Panc1 (cell line): ENCODE data around the gene PLEKHM2. TPM values are rescaled to one million over a fixed set of nuclear protein-coding genes. Genes with fewer than 3 reads are reported as not detected.

ENCODE experiments used
- ATAC-seq: fragments of 200-7000 bp; cut with Tn5 transposase; 2 replicates; pipeline ENCODE4 v1.9.1; 2020; ENCODE audit warnings: mild to moderate bottlenecking, moderate library complexity
- BruUV-seq: library from RNA; stranded (reverse); fragments of 400-500 nt; replicated peaks from 2 replicates; lab custom pipeline; 2021; lab: Mats Ljungman, UMichigan
- CTCF ChIA-PET: fragments of 300-600 bp; sonication (Branson Sonifier 250); formaldehyde crosslinking; loops from one replicate; lab custom pipeline; 2022; ENCODE audit warnings: antibody characterized with exemption; lab: Charles Lee
- POLR2A ChIA-PET: fragments of 300-600 bp; sonication (Branson Sonifier 250); formaldehyde crosslinking; loops from one replicate; lab custom pipeline; 2022; ENCODE audit warnings: antibody characterized with exemption; lab: Charles Lee
- DNase-seq: peaks from one replicate; pipeline ENCODE4 v3.0.0-alpha.2; 2010; ENCODE audit warnings: low read depth, low spot score
- H3K27ac ChIP-seq: 2 replicates; pipeline ENCODE4 v1.5.1; 2011; ENCODE audit warnings: mild to moderate bottlenecking, low read length, inconsistent platforms
- H3K27me3 ChIP-seq: fragments of 200-500 bp; sonication (Bioruptor generic); 2 replicates; pipeline ENCODE4 v1.6.0; 2014; ENCODE audit warnings: low read length, inconsistent platforms; ENCODE audit not compliant: control insufficient read depth, insufficient read depth
- H3K36me3 ChIP-seq: fragments of 200-500 bp; sonication (Bioruptor generic); 2 replicates; pipeline ENCODE4 v1.5.1; 2014; ENCODE audit warnings: inconsistent platforms, mild to moderate bottlenecking, low read length, moderate library complexity; ENCODE audit not compliant: control insufficient read depth, insufficient read depth
- H3K4me1 ChIP-seq: 2 replicates; pipeline ENCODE4 v1.5.1; 2011; ENCODE audit warnings: inconsistent platforms, mild to moderate bottlenecking, low read length, moderate library complexity; ENCODE audit not compliant: control insufficient read depth, insufficient read depth
- H3K4me3 ChIP-seq, 2 experiments: 2 replicates each; pipeline ENCODE4 v1.5.1; 2011 to 2012; ENCODE audit warnings: low read depth in 2 of 2, low read length in 2 of 2, mild to moderate bottlenecking in 2 of 2, inconsistent platforms in 1 of 2, moderate library complexity in 1 of 2
- H3K9me3 ChIP-seq: fragments of 200-500 bp; sonication (Bioruptor generic); 2 replicates; pipeline ENCODE4 v1.5.1; 2014; ENCODE audit warnings: low read depth, mild to moderate bottlenecking, inconsistent platforms, low read length, moderate library complexity; ENCODE audit not compliant: control insufficient read depth, insufficient read depth
- POLR2AphosphoS5 ChIP-seq: IDR thresholded peaks from 2 replicates; pipeline ENCODE4 v1.6.1; 2012; ENCODE audit warnings: mild to moderate bottlenecking, low read depth, low read length, moderate library complexity
- SIN3A ChIP-seq: IDR thresholded peaks from 2 replicates; pipeline ENCODE4 v1.6.1; 2012; ENCODE audit warnings: low read depth, mild to moderate bottlenecking, low read length, moderate library complexity, borderline replicate concordance; ENCODE audit not compliant: insufficient read depth
- TCF7L2 ChIP-seq: IDR thresholded peaks from 2 replicates; pipeline ENCODE4 v1.6.1; 2011; ENCODE audit warnings: mild to moderate bottlenecking, low read depth, low read length, inconsistent platforms
- in situ Hi-C: cut with HindIII; loops from 2 replicates; pipeline ENCODE4 v1.10.0; 2016; ENCODE audit warnings: low sequenced_read_pairs, low pct_unique_long_range_greater_than_20kb
- intact Hi-C: fragments of 100-400 bp; cut with micrococcal nuclease; formaldehyde crosslinking; loops from one replicate; pipeline ENCODE4 v1.10.0; 2022; ENCODE audit not compliant: unreplicated experiment
- total RNA-seq: library from RNA; stranded (reverse); gene quantifications from one replicate; pipeline ENCODE4 v1.2.1, GENCODE V29; 2021; ENCODE audit not compliant: unreplicated experiment
- TF ChIP-seq, protein P1 (sequence below), 2 experiments: IDR thresholded peaks; 2 replicates each; pipeline ENCODE4 v1.6.1; 2011 to 2012; ENCODE audit warnings: low read depth in 2 of 2, control low read depth in 1 of 2, low read length in 1 of 2, mild to moderate bottlenecking in 1 of 2, moderate library complexity in 1 of 2; ENCODE audit not compliant: insufficient read depth in 1 of 2
- TF ChIP-seq, protein P2 (sequence below): fragments of 450-650 bp; IDR thresholded peaks from 2 replicates; pipeline ENCODE4 v1.5.1; 2017; ENCODE audit warnings: mild to moderate bottlenecking

PLEKHM2 gene
- total RNA-seq, 1 experiment from 2014 or later: 54.6 TPM

- Histone ChIP-seq H3K27ac (peak overlapping the region; percentile 85), H3K27me3 (no peaks in the 10 kb centered on the region), H3K36me3 (no peaks in the 10 kb centered on the region), H3K9me3 (no peaks in the 10 kb centered on the region), H3K4me1 (peaks cover 9% of the 10 kb centered on the region; the same call in 1 of the 2 replicates), H3K4me3 (peak overlapping the region; percentile 71 to 73)
- no TSS peak for BruUV-seq
- intact Hi-C loops (no loop called here), in situ Hi-C loops (no loop called here)
- POLR2A ChIA-PET: no interaction called here
- CTCF ChIA-PET: no interaction called here
- ATAC-seq: no peak
- TF ChIP-seq TCF7L2 (no peak), SIN3A (no peak), POLR2AphosphoS5 (no peak)
- TF ChIP-seq, protein P1, sequence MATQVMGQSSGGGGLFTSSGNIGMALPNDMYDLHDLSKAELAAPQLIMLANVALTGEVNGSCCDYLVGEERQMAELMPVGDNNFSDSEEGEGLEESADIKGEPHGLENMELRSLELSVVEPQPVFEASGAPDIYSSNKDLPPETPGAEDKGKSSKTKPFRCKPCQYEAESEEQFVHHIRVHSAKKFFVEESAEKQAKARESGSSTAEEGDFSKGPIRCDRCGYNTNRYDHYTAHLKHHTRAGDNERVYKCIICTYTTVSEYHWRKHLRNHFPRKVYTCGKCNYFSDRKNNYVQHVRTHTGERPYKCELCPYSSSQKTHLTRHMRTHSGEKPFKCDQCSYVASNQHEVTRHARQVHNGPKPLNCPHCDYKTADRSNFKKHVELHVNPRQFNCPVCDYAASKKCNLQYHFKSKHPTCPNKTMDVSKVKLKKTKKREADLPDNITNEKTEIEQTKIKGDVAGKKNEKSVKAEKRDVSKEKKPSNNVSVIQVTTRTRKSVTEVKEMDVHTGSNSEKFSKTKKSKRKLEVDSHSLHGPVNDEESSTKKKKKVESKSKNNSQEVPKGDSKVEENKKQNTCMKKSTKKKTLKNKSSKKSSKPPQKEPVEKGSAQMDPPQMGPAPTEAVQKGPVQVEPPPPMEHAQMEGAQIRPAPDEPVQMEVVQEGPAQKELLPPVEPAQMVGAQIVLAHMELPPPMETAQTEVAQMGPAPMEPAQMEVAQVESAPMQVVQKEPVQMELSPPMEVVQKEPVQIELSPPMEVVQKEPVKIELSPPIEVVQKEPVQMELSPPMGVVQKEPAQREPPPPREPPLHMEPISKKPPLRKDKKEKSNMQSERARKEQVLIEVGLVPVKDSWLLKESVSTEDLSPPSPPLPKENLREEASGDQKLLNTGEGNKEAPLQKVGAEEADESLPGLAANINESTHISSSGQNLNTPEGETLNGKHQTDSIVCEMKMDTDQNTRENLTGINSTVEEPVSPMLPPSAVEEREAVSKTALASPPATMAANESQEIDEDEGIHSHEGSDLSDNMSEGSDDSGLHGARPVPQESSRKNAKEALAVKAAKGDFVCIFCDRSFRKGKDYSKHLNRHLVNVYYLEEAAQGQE (IDR thresholded peaks at IDR 0.05; ENCODE audit: insufficient read depth in 1 of 2, low read depth in 2 of 2, low read length in 1 of 2): no peak
- TF ChIP-seq, protein P2, sequence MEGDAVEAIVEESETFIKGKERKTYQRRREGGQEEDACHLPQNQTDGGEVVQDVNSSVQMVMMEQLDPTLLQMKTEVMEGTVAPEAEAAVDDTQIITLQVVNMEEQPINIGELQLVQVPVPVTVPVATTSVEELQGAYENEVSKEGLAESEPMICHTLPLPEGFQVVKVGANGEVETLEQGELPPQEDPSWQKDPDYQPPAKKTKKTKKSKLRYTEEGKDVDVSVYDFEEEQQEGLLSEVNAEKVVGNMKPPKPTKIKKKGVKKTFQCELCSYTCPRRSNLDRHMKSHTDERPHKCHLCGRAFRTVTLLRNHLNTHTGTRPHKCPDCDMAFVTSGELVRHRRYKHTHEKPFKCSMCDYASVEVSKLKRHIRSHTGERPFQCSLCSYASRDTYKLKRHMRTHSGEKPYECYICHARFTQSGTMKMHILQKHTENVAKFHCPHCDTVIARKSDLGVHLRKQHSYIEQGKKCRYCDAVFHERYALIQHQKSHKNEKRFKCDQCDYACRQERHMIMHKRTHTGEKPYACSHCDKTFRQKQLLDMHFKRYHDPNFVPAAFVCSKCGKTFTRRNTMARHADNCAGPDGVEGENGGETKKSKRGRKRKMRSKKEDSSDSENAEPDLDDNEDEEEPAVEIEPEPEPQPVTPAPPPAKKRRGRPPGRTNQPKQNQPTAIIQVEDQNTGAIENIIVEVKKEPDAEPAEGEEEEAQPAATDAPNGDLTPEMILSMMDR: no peak
- no peak for DNase-seq
Measured at GRCh38 chr1:15683345-15684039, 628 bp upstream of the PLEKHM2 start.

DNA sequence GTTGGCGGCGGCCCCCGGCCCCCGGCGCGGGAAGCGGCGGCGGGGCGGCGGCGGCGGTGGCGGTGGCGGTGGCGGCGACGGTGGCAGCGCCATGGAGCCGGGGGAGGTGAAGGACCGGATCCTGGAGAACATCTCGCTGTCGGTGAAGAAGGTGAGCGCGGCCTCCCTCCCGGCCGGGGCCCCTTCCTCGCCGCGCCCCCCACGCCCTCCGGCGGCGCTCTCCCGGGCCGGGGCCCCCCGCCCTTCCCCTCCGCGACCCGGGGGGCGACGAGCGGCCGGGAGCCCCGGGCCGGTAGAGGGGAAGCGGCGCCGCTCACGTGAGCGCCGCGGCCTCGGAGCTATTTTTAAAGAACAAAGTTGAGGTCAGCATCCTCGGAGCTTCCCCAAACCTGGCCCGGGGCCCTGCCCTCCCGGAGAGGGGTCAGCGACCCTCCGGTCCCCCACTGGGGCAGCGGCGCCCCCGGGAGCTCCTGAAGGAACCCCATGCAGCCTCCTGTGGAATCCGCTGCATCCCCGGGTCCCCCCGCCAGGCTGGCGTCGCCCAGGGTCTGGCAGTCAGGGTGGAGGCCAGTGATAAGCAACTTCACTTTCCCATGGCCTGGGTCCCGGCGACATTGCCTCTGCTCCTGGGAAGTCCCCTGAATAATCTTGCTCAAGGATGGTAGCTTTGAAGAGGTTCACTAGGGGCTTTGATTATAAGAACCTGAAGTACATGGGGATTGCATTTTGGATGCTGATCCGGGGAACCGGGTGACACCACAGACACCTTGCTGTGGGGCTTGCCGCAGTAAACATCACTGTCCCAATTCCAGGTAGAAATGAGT, 560 bp downstream of the PLEKHM2 start:
- ChIA-PET CTCF (no interaction called here), POLR2A (interaction anchor here (0.6 kb wide), 1 partner anchor 151 kb away, joined by 5 read pairs; no protein-coding TSS in a partner anchor)
- in situ Hi-C loops (no loop called here), intact Hi-C loops (no loop called here)
- TF ChIP-seq SIN3A (no peak), POLR2AphosphoS5 (no peak), TCF7L2 (no peak)
- TF ChIP-seq, protein P2: no peak
- TF ChIP-seq, protein P1 (IDR thresholded peaks at IDR 0.05; ENCODE audit: insufficient read depth in 1 of 2, low read depth in 2 of 2, low read length in 1 of 2): no peak
- Histone ChIP-seq H3K4me1 (peaks cover 9% of the 10 kb centered on the region; the same call in 1 of the 2 replicates), H3K9me3 (no peaks in the 10 kb centered on the region), H3K27me3 (no peaks in the 10 kb centered on the region), H3K4me3 (peak overlapping the region; percentile 73 to 85), H3K36me3 (no peaks in the 10 kb centered on the region), H3K27ac (peak overlapping the region; percentile 71)
- ATAC-seq (peak; percentile 67), DNase-seq (no peak)
- BruUV-seq: no TSS peak
